ENCODE measurements around the gene CELSR2.

Gene CELSR2

DNA sequence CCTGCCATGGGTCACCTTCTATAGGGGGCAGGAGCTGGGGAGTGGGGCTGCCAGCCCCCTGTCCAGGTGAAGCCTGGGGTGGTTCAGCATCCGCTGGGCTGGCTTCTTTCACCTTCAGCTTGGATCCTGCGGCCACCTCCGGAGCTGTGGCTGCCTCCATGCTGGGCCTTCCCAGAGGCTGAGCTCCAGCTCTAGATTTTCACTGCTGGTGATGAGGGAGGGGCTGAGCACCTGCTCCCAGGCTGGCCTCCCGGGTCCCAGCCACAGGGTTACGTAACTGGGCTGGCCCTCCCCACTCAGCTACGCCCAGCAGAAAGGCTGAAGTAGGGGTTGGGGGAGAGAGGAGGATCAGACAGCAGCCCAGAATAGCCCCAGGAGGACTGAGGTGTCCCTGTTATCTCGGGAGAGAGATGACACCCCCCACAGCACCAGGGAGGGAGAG lies 57.5 kb downstream of the CELSR2 start, which contains the start of gene MYBPHL:
MYBPHL (minus strand) TSS at position 180 of the 442 bp plus-strand sequence; CDS start at position 160, 20 bp downstream.
- DNase-seq (ENCODE audit: low read depth in 3 of 3), result no peak

DNA sequence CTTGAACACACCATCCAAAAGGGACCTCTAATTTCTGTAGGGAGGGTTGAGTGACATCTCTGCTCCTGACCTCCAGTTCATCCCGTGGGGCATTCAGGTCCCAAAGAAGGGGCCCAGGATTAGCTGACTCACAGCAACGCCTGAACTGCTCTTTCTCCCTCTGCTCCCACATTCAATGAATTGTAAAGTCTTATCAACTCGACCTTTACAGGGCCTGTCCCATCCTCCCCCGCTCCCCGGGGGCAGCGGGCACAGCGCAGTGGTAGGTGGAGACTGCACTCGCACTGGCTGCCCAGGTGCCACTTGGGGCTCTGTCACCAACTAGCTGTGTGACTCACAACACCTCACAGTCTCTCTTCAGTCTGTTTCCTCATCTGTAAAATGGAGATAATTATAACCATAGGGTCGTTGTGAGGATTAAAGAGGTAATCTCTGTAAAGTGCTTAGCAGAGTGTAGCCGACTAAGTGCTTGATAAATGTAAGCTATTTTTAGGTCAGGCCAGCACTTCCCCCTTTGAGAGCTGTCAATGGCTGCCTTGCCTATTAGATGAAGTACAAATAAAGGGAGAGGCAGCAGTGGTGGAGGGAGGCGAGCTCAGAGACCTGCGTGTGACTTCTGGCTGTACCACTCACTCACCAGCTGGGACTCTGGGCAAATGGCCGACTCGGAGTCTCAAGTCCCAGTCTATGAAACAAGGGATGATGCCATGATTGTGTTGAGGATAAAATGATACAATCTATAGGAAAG lies 58.1 kb downstream of the CELSR2 start:
- DNase-seq (ENCODE audit: low read depth in 3 of 3), result no peak

GRCh38 chr1:109309347-109309746 lies 60.0 kb downstream of the CELSR2 start:
- DNase-seq (ENCODE audit: low read depth in 3 of 3), result no peak

DNA sequence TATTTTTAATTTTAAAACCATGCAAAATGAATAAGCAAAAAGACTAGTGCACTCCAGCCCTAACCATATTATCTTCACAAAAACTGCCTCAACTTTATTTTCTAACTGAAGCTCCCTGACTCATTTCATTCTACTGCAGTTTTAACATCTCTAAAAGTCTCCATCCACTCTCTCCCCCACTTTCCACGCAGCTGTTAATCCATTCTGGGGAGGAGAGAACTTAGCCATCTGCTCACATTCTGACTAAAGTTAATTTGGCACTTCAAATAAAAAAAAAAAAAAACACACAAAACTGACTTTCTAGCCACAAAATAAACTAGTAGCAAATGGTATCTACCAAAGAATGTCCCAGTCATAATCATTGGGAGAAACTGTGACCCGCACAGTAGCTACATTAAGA lies 62.9 kb downstream of the CELSR2 start:
- DNase-seq (ENCODE audit: low read depth in 3 of 3), result no peak

DNA sequence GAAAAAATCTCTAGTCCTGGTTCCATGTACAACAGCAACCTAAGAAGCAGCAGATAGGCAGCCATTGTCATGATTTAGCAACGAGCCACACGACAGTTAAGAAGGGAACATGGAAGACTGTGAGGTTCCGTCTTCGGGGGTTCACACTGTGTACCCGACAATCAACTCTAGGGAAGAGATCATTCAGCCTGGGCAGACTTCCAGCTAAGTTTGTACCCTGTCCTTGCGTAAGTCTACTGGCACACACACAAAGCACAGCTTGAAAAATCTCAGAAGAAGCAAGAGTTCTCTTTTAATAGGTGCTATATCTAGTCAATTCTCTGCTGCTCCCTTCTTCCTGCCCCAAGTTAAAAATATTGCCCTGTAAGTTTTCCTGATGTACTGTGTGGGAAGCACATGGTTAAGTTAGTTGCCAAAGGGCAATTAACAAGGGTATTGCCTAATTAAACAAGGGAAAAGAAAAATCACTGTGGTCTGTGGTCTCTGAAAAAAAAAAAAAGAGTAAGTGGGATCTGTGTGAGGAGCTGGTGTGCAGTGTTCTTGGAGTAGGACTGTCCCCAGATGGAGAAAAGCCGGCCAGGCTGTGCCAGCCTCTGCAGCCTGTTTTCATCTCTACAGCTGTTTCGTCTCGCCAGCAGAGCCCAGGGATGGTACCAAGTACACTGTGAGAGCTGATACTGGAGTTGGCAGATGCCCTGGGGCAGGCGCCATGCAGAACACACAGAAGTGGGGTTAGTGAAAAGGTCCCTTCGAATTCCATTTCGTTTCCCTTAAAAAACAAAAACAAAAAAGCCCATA lies 63.8 kb downstream of the CELSR2 start:
- DNase-seq (ENCODE audit: low read depth in 3 of 3), result no peak

DNA sequence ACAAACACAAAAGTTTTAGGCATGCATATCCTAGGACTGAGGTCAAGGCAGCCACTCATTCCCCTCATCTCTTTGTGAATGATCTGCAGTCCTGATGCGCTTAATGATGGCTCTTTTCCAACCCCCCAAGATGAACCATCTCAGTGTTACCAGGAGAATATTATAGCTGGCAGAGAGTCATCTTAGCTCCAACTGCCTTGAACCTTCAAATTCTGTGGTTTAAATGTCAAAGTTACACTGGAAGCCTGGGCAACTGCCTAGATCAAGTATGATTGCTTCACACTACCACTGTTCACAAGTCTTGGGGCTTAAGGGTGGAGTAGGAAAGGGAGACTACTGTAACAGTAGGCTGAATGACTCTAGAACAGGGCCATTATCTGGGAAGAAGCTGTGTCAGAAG lies 65.5 kb downstream of the CELSR2 start:
- DNase-seq (ENCODE audit: low read depth in 3 of 3), result no peak

- DNase-seq (ENCODE audit: low read depth in 3 of 3), result no peak
Observed at GRCh38 chr1:109315288-109315687, 65.9 kb downstream of the CELSR2 start.

DNA sequence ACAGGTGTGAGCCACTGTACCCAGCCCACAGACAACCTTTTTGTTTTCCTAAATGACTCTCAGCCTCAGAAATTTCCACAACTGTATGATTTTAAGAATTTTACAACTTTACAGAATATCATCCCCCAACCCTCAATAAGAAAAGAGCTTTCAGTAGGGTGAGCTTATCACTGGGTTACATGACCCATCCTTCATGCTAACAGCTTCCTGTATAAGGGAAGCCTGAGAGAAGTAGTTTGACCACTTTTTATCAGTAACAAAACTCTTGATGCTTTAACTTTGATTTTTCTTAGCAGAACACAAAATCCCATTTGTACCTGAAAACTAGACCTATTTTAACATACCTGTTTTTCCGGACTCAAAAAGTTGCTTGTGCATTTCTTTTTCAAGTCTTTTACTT lies 67.2 kb downstream of the CELSR2 start:
- DNase-seq (ENCODE audit: low read depth in 3 of 3), result no peak

DNA sequence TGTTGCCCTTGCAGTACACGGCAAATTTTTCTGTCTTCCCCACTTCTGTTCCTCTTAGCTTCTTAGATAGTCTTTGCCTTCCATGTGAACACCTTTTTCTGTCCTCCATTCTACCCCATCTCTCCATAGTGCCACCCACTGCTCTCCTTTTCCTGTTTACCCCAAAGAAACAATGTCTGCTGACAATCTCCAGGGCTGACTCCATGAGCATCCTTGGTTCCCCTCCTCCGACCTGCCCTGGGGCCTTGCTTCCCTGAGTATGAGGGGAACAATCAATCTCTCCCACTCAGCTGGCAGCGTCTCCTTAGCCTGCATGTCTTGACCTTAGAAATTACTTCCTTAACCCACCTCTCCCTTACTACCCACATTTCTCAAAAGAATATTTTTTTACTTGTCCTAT lies 69.8 kb downstream of the CELSR2 start:
- DNase-seq (ENCODE audit: low read depth in 3 of 3), result no peak

DNA sequence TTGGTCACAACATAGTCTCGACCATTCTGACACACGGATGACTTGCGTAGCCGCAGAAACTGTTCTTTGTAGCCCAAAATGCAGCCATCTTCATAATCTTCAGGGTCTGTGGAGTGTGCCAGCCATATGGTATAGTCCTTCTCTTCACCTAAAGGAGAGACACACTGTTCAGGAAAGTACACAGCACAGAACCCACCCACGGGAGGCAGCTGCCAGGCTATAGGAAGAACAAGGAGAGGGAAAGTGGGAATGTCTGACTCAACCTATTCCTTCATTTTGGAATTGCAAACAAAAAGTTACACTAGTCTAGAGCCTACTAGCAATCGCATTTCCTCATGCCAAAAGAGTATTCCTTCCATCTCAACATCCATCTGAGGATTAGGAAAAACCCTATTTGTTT lies 73.6 kb downstream of the CELSR2 start:
- no peak for DNase-seq (ENCODE audit: low read depth in 3 of 3)

All from stimulated activated CD4-positive, alpha-beta T cell treated with anti-CD3 and anti-CD28 coated beads, TNF-alpha, amount 100 ng/mL, for 4 hours (primary cell).